HEK293 (cell line): ENCODE measurements around the gene SLC39A1.

ENCODE experiments used
- BCL11A ChIP-seq: fragments of 450-650 bp; formaldehyde crosslinking; IDR thresholded peaks from 2 replicates; pipeline ENCODE4 v1.5.1; 2016; ENCODE audit warnings: low read depth, missing biosample characterization, missing genetic modification characterization
- CTCF ChIP-seq: fragments of 450-650 bp; formaldehyde crosslinking; IDR thresholded peaks from 2 replicates; pipeline ENCODE4 v1.5.1; 2016; ENCODE audit warnings: missing biosample characterization, missing genetic modification characterization
- KLF16 ChIP-seq: fragments of 450-650 bp; formaldehyde crosslinking; IDR thresholded peaks from 2 replicates; pipeline ENCODE4 v1.5.1; 2017; ENCODE audit warnings: missing biosample characterization, missing genetic modification characterization
- KLF17 ChIP-seq: fragments of 450-650 bp; formaldehyde crosslinking; IDR thresholded peaks from 2 replicates; pipeline ENCODE4 v1.5.1; 2016; ENCODE audit warnings: missing biosample characterization, missing genetic modification characterization
- KLF8 ChIP-seq: fragments of 450-650 bp; formaldehyde crosslinking; IDR thresholded peaks from 2 replicates; pipeline ENCODE4 v1.5.1; 2016; ENCODE audit warnings: missing biosample characterization, missing genetic modification characterization
- SP7 ChIP-seq: fragments of 450-650 bp; formaldehyde crosslinking; IDR thresholded peaks from 2 replicates; pipeline ENCODE4 v1.5.1; 2016; ENCODE audit warnings: missing biosample characterization, missing genetic modification characterization
- YY1 ChIP-seq: fragments of 450-650 bp; formaldehyde crosslinking; IDR thresholded peaks from 2 replicates; pipeline ENCODE4 v1.5.1; 2018; ENCODE audit warnings: missing biosample characterization, missing genetic modification characterization
- ZBTB10 ChIP-seq: fragments of 450-650 bp; formaldehyde crosslinking; IDR thresholded peaks from 2 replicates; pipeline ENCODE4 v1.5.1; 2016; ENCODE audit warnings: missing biosample characterization, missing genetic modification characterization
- ZBTB48 ChIP-seq: fragments of 450-650 bp; formaldehyde crosslinking; IDR thresholded peaks from 2 replicates; pipeline ENCODE4 v1.5.1; 2016; ENCODE audit warnings: missing biosample characterization, missing genetic modification characterization
- ZFP37 ChIP-seq: fragments of 450-650 bp; formaldehyde crosslinking; IDR thresholded peaks from 2 replicates; pipeline ENCODE4 v1.5.1; 2016; ENCODE audit warnings: missing biosample characterization, missing genetic modification characterization
- ZNF155 ChIP-seq: fragments of 450-650 bp; formaldehyde crosslinking; IDR thresholded peaks from 2 replicates; pipeline ENCODE4 v1.5.1; 2016; ENCODE audit warnings: missing biosample characterization, missing genetic modification characterization
- ZNF341 ChIP-seq: fragments of 450-650 bp; formaldehyde crosslinking; IDR thresholded peaks from 2 replicates; pipeline ENCODE4; 2016; ENCODE audit warnings: low read depth, missing biosample characterization, missing genetic modification characterization
- ZNF48 ChIP-seq: fragments of 450-650 bp; formaldehyde crosslinking; IDR thresholded peaks from 2 replicates; pipeline ENCODE4 v1.5.1; 2016; ENCODE audit warnings: missing biosample characterization, missing genetic modification characterization
- ZNF488 ChIP-seq: fragments of 450-650 bp; formaldehyde crosslinking; IDR thresholded peaks from 2 replicates; pipeline ENCODE4 v1.5.1; 2016; ENCODE audit warnings: missing biosample characterization, missing genetic modification characterization
- ZNF600 ChIP-seq: fragments of 450-650 bp; formaldehyde crosslinking; IDR thresholded peaks from 2 replicates; pipeline ENCODE4 v1.5.1; 2016; ENCODE audit warnings: missing biosample characterization, missing genetic modification characterization
- ZNF660 ChIP-seq: fragments of 450-650 bp; IDR thresholded peaks from 2 replicates; pipeline ENCODE4 v1.5.1; 2018; ENCODE audit warnings: missing biosample characterization, mild to moderate bottlenecking, missing genetic modification characterization
- ZNF76 ChIP-seq: fragments of 450-650 bp; formaldehyde crosslinking; IDR thresholded peaks from 2 replicates; pipeline ENCODE4; 2016; ENCODE audit warnings: low read depth, missing biosample characterization, missing genetic modification characterization, borderline replicate concordance
- ZNF843 ChIP-seq: fragments of 450-650 bp; formaldehyde crosslinking; IDR thresholded peaks from 2 replicates; pipeline ENCODE4 v1.5.1; 2016; ENCODE audit warnings: missing biosample characterization, missing genetic modification characterization
- TF ChIP-seq, protein P1 (sequence below): fragments of 450-650 bp; formaldehyde crosslinking; conservative IDR thresholded peaks from 2 replicates; pipeline ENCODE4 v1.5.1; 2016; ENCODE audit warnings: low read depth, missing biosample characterization, missing genetic modification characterization
- TF ChIP-seq, protein P2 (sequence below): fragments of 450-650 bp; formaldehyde crosslinking; IDR thresholded peaks from 2 replicates; pipeline ENCODE4 v1.5.1; 2016; ENCODE audit warnings: missing biosample characterization, missing genetic modification characterization
- TF ChIP-seq, protein P3 (sequence below): fragments of 450-650 bp; formaldehyde crosslinking; IDR thresholded peaks from 2 replicates; pipeline ENCODE4 v1.5.1; 2016; ENCODE audit warnings: missing biosample characterization, missing genetic modification characterization

The SLC39A1 gene

GRCh38 chr1:153946622-153947241 lies 16.6 kb downstream of the SLC39A1 start, which contains the start of gene DENND4B (continued):
- 0 out of 2 replicates have a peak, but pooled peaks have one; percentile 2 for TF ChIP-seq YY1 (tag by site-specific recombination)
- TF ChIP-seq, protein P1, sequence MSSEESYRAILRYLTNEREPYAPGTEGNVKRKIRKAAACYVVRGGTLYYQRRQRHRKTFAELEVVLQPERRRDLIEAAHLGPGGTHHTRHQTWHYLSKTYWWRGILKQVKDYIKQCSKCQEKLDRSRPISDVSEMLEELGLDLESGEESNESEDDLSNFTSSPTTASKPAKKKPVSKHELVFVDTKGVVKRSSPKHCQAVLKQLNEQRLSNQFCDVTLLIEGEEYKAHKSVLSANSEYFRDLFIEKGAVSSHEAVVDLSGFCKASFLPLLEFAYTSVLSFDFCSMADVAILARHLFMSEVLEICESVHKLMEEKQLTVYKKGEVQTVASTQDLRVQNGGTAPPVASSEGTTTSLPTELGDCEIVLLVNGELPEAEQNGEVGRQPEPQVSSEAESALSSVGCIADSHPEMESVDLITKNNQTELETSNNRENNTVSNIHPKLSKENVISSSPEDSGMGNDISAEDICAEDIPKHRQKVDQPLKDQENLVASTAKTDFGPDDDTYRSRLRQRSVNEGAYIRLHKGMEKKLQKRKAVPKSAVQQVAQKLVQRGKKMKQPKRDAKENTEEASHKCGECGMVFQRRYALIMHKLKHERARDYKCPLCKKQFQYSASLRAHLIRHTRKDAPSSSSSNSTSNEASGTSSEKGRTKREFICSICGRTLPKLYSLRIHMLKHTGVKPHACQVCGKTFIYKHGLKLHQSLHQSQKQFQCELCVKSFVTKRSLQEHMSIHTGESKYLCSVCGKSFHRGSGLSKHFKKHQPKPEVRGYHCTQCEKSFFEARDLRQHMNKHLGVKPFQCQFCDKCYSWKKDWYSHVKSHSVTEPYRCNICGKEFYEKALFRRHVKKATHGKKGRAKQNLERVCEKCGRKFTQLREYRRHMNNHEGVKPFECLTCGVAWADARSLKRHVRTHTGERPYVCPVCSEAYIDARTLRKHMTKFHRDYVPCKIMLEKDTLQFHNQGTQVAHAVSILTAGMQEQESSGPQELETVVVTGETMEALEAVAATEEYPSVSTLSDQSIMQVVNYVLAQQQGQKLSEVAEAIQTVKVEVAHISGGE = no peak
- TF ChIP-seq KLF16 = no peak
- TF ChIP-seq ZNF843 (tag by site-specific recombination) = peak; percentile 30; the same call in 1 of the 2 replicates
- peak; percentile 63; the same call in 1 of the 2 replicates for TF ChIP-seq KLF17 (tag by site-specific recombination)
- peak; percentile 28; the same call in 1 of the 2 replicates for TF ChIP-seq ZBTB48
- peak; percentile 43; the same call in 1 of the 2 replicates for TF ChIP-seq KLF8 (tag by site-specific recombination)
- TF ChIP-seq, protein P2, sequence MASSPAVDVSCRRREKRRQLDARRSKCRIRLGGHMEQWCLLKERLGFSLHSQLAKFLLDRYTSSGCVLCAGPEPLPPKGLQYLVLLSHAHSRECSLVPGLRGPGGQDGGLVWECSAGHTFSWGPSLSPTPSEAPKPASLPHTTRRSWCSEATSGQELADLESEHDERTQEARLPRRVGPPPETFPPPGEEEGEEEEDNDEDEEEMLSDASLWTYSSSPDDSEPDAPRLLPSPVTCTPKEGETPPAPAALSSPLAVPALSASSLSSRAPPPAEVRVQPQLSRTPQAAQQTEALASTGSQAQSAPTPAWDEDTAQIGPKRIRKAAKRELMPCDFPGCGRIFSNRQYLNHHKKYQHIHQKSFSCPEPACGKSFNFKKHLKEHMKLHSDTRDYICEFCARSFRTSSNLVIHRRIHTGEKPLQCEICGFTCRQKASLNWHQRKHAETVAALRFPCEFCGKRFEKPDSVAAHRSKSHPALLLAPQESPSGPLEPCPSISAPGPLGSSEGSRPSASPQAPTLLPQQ (tag by site-specific recombination) = peak; percentile 39
- TF ChIP-seq ZNF341 (tag by site-specific recombination) = no peak
- TF ChIP-seq SP7 (tag by site-specific recombination) = peak; percentile 49; the same call in 1 of the 2 replicates
- TF ChIP-seq CTCF (tag by site-specific recombination) = peak; percentile 92
- TF ChIP-seq ZBTB10 (tag by site-specific recombination) = 0 out of 2 replicates have a peak, but pooled peaks have one; percentile 17
- 0 out of 2 replicates have a peak, but pooled peaks have one; percentile 52 for TF ChIP-seq ZFP37
- TF ChIP-seq ZNF155 (tag by site-specific recombination) = no peak
- peak; percentile 75; the same call in 1 of the 2 replicates for TF ChIP-seq ZNF660 (tag by site-specific recombination)
- TF ChIP-seq, protein P3, sequence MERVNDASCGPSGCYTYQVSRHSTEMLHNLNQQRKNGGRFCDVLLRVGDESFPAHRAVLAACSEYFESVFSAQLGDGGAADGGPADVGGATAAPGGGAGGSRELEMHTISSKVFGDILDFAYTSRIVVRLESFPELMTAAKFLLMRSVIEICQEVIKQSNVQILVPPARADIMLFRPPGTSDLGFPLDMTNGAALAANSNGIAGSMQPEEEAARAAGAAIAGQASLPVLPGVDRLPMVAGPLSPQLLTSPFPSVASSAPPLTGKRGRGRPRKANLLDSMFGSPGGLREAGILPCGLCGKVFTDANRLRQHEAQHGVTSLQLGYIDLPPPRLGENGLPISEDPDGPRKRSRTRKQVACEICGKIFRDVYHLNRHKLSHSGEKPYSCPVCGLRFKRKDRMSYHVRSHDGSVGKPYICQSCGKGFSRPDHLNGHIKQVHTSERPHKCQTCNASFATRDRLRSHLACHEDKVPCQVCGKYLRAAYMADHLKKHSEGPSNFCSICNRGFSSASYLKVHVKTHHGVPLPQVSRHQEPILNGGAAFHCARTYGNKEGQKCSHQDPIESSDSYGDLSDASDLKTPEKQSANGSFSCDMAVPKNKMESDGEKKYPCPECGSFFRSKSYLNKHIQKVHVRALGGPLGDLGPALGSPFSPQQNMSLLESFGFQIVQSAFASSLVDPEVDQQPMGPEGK (tag by site-specific recombination) = peak; percentile 60; the same call in 1 of the 2 replicates
- TF ChIP-seq ZNF48 (tag by site-specific recombination) = no peak
- TF ChIP-seq ZNF76 (tag by site-specific recombination) = peak; percentile 56
- no peak for TF ChIP-seq ZNF488 (tag by site-specific recombination)
- peak; percentile 80; the same call in 1 of the 2 replicates for TF ChIP-seq BCL11A
- TF ChIP-seq ZNF600 (tag by site-specific recombination) = peak; percentile 95
- TF ChIP-seq, all 188 proteins: peak for 27
